ENCODE data around the gene CDK5R1. TPM values are rescaled to one million over a fixed set of nuclear protein-coding genes. Genes with fewer than 3 reads are reported as not detected.

The CDK5R1 gene
- total and polyA plus RNA-seq, 2 donors (not counting 1 experiment from before 2014, with no cell fraction given) = 2.4 to 6.2 TPM

DNA sequence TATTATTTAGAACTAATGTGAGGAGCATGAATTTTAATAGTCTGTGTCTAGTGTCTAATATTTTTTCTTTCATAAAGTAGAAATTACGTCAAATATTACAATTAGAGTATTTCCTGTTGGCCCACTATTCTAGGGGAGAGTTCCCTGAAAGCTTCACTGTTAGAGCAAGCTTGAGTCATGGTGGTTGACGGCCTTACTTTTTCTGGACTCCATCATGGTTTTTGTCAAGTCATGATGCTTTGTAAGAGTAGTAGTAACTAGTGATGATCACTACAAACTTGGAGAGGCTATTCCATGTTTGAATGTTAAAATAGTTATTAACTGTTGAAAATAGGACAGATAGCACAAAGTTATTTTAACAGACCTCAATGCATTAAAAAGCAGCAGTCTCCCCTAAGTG lies 40.8 kb upstream of the CDK5R1 start:
- Histone ChIP-seq H3K36me3 (replicated peaks in 1 of 2; ENCODE audit: control extremely low read depth in 1 of 2, control insufficient read depth in 1 of 2, extremely low read depth in 1 of 2, insufficient read depth in 2 of 2, low read length in 1 of 2) (peaks cover 10 to 32% of the 10 kb centered on the region in 2 experiments), H3K4me3 (ENCODE audit: control extremely low read depth in 1 of 5, extremely low read depth in 1 of 5, insufficient read depth in 1 of 5, low read depth in 2 of 5, low read length in 4 of 5) (peak overlapping the region in 1 of 5 experiments; percentile 78), H3K4me2 (replicated peaks; ENCODE audit: low read depth, low read length, poor library complexity, severe bottlenecking) (peak overlapping the region; percentile 89), H3K27me3 (replicated peaks in 1 of 4; ENCODE audit: control extremely low read depth in 1 of 4, control insufficient read depth in 3 of 4, insufficient read depth in 4 of 4, low read length in 3 of 4) (peaks cover 0 to 2% (median under 1%) of the 10 kb centered on the region in 4 experiments), H2AFZ (ENCODE audit: insufficient read depth, low read depth, low read length, poor library complexity, severe bottlenecking) (no peak overlapping the region), H3K79me2 (ENCODE audit: control insufficient read depth, insufficient read depth, low read length) (peaks cover 73% of the 10 kb centered on the region), H3K27ac (ENCODE audit: low read length in 2 of 2) (no peak overlapping the region), H3K4me1 (ENCODE audit: control insufficient read depth in 2 of 2, insufficient read depth in 2 of 2, low read length in 2 of 2) (peaks cover 18 to 23% of the 10 kb centered on the region in 2 donors), H3K9me3 (ENCODE audit: control extremely low read depth in 1 of 3, control insufficient read depth in 2 of 3, insufficient read depth in 1 of 3, low read length in 2 of 3) (no peaks in the 10 kb centered on the region), H3K9ac (ENCODE audit: low read length) (peak overlapping the region; percentile 91), H4K20me1 (ENCODE audit: control insufficient read depth, insufficient read depth, low read length, poor library complexity, severe bottlenecking) (peaks cover 12% of the 10 kb centered on the region)
- DNase-seq = no peak
- 89% methylated on average over 1 of the region's 2 CpGs for WGBS (ENCODE audit: insufficient coverage)
- POLR2A ChIA-PET = no interaction called here
- H3K27me3 Mint-ChIP-seq = no peaks in the 10 kb centered on the region
- intact Hi-C loops (cut with micrococcal nuclease) = no loop called here
- peak overlapping the region; percentile 86 for H3K4me3 Mint-ChIP-seq
- no peaks in the 10 kb centered on the region for H3K9me3 Mint-ChIP-seq (ENCODE audit: insufficient read depth)
- no peak overlapping the region for H3K27ac Mint-ChIP-seq
- peaks cover 36% of the 10 kb centered on the region for H3K4me1 Mint-ChIP-seq
- CTCF ChIA-PET = interaction anchor here (3.2 kb wide), 1 partner anchor 17 kb away, joined by 29 read pairs; no protein-coding TSS in a partner anchor
- no peak for ATAC-seq (ENCODE audit: low read depth)
- TF ChIP-seq EZH2 (IDR thresholded peaks at IDR 0.05; ENCODE audit: borderline replicate concordance, insufficient read depth, low read depth, low read length, poor library complexity, severe bottlenecking) (no peak), CTCF (IDR thresholded peaks at IDR 0.05) (no peak)

DNA sequence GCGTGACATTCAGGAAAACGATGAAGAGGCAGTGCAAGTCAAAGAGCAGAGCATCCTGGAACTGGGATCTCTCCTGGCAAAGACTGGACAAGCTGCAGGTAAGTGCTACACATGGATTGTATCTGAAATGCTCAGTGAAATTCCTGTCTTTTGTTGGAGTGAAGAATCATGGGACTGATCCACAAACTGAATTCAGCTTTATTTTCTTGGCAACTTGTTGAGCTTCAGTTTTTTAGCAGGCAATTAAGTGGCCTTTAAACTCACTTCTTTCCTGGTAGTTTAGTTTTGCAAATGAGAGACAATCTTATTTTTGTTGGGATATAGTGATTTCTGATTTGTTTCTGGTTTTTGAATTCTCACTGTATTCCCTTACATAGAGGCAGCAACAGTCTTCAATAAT lies 39.8 kb upstream of the CDK5R1 start:
- Histone ChIP-seq H3K9ac (ENCODE audit: low read length) (no peak overlapping the region), H3K79me2 (ENCODE audit: control insufficient read depth, insufficient read depth, low read length) (peaks cover 83% of the 10 kb centered on the region), H4K20me1 (ENCODE audit: control insufficient read depth, insufficient read depth, low read length, poor library complexity, severe bottlenecking) (peaks cover 16% of the 10 kb centered on the region), H3K4me1 (ENCODE audit: control insufficient read depth in 2 of 2, insufficient read depth in 2 of 2, low read length in 2 of 2) (peaks cover 18 to 23% of the 10 kb centered on the region in 2 donors), H3K4me2 (replicated peaks; ENCODE audit: low read depth, low read length, poor library complexity, severe bottlenecking) (no peak overlapping the region), H3K27ac (ENCODE audit: low read length in 2 of 2) (no peak overlapping the region), H3K27me3 (replicated peaks in 1 of 4; ENCODE audit: control extremely low read depth in 1 of 4, control insufficient read depth in 3 of 4, insufficient read depth in 4 of 4, low read length in 3 of 4) (peaks cover 0 to 2% (median 0%) of the 10 kb centered on the region in 4 experiments), H3K9me3 (ENCODE audit: control extremely low read depth in 1 of 3, control insufficient read depth in 2 of 3, insufficient read depth in 1 of 3, low read length in 2 of 3) (no peaks in the 10 kb centered on the region), H2AFZ (ENCODE audit: insufficient read depth, low read depth, low read length, poor library complexity, severe bottlenecking) (no peak overlapping the region), H3K36me3 (replicated peaks in 1 of 2; ENCODE audit: control extremely low read depth in 1 of 2, control insufficient read depth in 1 of 2, extremely low read depth in 1 of 2, insufficient read depth in 2 of 2, low read length in 1 of 2) (peaks cover 14 to 42% of the 10 kb centered on the region in 2 experiments), H3K4me3 (ENCODE audit: control extremely low read depth in 1 of 5, extremely low read depth in 1 of 5, insufficient read depth in 1 of 5, low read depth in 2 of 5, low read length in 4 of 5) (no peak overlapping the region)
- 79% methylated on average over 2 of the region's 2 CpGs for WGBS (ENCODE audit: insufficient coverage)
- intact Hi-C loops (cut with micrococcal nuclease) = no loop called here
- Mint-ChIP-seq H3K9me3 (ENCODE audit: insufficient read depth) (no peaks in the 10 kb centered on the region), H3K27ac (no peak overlapping the region), H3K27me3 (no peaks in the 10 kb centered on the region), H3K4me1 (peaks cover 36% of the 10 kb centered on the region), H3K4me3 (no peak overlapping the region)
- ChIA-PET POLR2A (no interaction called here), CTCF (interaction anchor here (0.7 to 3.3 kb wide), 4 partner anchors 15 to 748 kb away, joined by 3 to 30 read pairs (median 16); no protein-coding TSS in a partner anchor)
- ATAC-seq (ENCODE audit: low read depth) = no peak
- TF ChIP-seq CTCF (IDR thresholded peaks at IDR 0.05) (no peak), EZH2 (IDR thresholded peaks at IDR 0.05; ENCODE audit: borderline replicate concordance, insufficient read depth, low read depth, low read length, poor library complexity, severe bottlenecking) (no peak)
- DNase-seq = no peak
